Inferior parietal cortex (tissue), 1 donor: ENCODE results near the gene RPL13A.

Experiments used
- DNase-seq: peaks from one replicate; pipeline ENCODE4 v3.0.0-alpha.2; 2016; ENCODE audit errors: extremely low spot score

The RPL13A gene

DNA sequence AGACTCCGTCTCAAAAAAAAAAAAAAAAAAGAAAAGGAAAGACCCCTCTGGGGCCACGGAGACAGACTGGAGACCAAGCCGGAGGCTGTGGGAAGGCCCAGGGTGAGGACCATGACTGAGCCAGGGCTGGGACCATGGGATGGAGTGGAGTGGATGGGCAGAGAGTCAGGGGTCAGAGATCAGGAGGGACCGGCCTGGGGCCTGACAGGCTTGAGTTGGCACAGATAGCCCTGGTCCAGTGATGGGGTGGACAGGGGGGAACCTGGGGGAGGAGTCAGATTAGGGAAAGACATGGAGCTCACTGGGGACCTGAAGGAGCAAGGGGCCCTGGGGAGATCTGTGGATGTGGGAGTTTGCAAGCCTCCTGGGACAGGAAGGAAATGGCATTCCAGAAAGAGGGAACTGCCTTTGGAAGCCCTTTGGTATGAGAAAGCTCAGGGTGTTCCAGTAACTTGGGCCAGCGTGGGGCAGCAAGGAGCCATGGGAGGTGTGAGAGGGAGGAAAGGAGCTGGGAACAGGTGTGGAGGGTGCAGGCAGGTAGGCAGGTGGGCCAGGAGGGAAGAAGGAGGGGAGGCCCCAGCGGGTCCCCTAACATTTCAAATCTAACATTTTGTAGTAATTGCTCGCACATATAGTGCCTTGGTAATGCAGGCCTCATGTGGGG lies 6.3 kb upstream of the RPL13A start:
- no peak for DNase-seq

DNA sequence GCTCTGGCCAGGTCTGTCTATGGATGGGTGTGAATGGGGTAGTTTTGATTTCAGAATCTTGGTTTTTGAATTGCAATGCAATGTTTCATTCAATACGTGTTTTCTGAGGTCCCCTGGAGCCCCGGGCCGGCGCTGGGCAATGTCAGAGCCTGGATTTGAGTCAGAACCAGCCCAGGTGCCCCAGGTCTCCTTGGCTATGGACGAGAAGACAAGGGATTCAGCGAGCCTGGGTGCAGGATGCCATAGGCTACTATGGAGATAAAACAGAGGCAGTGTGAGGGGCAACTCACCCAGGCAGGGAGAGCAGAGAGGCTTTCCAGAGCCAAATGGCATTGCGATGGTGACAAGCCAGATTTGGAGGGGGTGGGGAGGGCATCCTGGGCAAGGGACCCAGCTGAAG lies 1.2 kb upstream of the RPL13A start:
- DNase-seq: no peak

DNA sequence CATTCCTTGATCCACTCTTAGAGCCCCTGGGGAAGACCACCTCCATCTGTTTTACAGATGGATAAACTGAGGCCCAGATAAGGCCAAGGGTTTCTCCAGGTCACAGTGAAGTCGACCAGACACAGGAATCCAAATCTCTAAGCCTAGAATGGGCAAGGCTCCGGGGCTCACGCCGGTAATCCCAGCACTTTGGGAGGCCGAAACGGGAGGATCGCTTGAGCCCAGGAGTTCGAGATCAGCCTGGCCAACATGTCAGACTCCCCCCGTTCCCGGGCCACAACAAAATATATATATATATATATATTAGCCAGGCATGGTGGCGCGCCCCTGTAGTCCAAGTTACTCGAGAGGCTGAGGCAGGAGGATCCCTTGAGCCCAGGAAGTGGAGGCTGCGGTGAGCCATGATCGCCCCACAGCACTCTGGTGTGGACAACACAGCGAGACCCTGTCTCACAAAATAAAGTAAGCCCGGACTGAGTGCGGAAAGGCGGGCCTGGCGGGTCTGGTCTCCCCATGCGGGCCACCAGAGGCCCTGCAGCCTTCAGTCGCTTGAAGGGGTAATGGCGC lies 615 bp upstream of the RPL13A start:
- DNase-seq: no peak

DNA sequence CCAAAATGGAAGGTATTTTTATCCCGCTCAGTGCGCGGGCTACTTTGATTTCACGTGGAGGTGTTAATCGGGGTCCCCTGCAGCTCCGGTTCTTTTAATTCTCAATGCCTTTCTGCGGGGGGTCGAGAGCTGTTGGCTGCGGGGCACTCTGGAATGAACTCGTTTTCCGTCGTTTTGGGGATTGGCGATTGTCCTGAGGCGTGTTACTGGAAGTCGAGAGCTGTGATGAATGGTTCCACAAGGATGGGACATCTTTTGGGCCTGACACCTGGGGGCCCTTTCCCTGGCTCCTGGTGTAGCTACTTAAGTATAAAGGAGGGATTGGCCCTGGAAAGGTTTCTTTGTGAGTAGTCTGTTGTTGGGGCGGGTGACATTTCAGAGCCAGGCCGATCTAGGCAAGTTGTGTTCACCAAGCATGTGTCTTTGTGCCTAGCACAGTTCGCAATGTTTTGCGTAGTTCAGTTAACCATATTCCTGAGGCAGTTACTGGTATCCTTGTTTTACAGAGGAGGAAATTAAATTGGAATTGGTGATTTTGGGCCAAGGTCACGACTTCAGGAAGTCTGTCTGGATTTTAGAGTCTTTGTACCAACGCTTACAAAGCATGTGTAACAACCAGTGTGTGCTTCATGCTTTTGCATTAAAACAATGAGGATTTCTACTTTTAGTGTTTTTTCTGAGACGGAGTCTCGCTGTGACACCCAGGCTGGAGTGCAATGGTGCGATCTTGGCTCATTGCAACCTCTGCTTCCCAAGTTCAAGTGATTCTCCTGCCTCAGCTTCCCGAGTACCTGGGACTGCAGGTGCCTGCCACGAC lies 846 bp downstream of the RPL13A start:
- DNase-seq: no peak

DNA sequence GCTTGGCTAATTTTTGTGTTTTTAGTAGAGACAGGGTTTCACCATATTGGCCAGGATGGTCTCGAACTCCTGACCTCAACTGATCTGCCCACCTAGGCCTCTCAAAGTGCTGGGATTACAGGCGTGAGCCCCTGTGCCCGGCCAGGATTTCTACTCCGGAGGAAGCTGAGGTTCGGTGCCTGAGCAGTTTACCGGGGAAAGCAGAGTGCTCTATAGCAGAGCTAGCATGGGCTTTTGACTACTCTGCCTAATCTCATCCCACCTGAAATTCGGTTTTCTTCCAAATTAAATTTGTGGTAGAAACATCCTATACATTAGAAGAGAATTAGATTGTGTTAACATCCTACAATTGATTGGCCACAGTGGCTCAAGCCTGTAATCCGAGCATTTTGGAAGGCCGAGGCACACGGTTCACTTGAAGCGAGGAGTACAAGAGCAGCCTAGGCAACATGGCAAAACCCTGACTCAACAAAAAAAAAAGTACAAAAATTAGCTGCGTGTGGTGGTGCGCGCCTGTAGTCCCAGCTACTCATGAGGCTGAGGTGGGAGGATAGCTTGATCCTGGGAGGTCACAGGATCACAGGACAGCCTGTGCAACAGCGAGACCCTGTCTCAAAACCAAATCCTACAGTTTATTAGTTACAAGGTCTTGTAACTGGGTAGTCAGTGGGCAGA lies 1.6 kb downstream of the RPL13A start:
- no peak for DNase-seq

DNA sequence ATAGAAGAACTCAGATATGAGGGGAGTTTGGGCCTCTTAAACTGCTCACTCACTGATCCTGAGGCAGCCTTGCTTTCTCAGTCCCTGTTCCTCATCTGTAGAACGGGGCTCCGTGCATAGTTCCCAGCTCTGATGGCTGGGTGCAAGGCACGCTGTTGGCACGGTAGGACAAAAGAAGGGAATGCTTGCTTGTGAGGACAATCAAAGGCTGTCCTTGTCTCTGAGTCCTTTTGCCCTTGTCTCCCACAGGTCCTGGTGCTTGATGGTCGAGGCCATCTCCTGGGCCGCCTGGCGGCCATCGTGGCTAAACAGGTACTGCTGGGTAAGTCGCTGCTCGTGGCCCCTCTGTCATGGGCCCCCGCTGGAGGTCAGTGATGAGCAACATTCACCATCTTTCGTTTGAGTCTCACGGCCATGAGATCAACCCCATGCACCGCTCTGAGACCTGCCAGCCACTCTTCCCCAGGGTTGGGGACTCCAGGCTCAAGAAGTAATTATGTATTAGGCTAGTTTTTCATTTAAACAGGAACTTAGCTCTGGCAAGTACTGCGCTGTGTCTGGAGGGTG lies 2.3 kb downstream of the RPL13A start:
- DNase-seq: no peak

DNA sequence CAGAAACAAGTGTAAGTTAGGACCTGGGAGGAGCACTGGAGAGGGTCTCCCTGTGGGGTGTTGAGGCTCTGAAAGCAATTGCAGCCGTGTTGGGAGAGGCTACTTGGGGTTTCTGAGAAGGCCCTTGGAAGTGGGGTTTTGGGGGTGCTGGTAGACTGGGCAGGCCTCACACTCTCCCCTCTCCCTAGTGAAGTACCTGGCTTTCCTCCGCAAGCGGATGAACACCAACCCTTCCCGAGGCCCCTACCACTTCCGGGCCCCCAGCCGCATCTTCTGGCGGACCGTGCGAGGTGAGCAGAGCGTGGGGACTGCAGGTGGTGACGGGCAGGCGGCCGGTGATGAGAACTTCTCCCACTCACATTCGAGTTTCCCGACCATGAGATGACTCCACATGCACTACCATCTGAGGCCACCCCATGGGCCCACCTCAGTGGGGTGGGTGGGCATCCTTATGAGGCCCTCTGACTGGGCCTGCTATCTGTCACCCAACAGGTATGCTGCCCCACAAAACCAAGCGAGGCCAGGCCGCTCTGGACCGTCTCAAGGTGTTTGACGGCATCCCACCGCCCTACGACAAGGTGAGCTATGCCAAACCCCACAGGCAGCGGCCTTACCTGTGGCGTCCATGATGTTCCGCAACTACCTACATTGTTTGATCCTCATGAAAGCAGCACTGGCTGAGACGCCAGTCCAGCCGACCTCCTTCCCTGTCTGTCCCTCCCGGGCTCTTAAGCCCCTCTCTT lies 3.0 kb downstream of the RPL13A start:
- DNase-seq: no peak

DNA sequence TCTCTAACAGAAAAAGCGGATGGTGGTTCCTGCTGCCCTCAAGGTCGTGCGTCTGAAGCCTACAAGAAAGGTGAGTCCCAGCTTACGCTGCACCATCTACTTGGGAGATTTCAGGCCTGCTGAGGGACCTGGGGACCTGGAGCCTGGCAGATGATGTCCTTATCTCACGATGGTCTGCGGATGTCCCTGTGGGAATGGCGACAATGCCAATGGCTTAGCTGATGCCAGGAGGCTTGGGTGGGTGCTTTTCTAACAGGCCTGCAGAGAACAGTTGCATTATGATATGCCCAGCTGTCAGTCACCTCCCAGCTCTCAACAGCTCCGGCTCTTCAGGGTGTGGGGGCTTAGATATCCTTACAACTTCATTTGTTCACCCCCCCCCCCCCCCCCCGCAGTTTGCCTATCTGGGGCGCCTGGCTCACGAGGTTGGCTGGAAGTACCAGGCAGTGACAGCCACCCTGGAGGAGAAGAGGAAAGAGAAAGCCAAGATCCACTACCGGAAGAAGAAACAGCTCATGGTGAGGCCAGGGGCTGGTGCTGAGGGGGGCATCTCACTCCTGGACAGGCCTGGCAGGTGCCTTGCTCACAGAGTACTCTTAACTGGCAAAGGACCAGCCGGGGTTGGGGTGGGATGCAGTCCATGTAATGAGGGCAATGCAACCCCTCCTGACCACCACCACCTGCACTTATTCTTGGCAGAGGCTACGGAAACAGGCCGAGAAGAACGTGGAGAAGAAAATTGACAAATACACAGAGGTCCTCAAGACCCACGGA lies 3.8 kb downstream of the RPL13A start:
- no peak for DNase-seq

DNA sequence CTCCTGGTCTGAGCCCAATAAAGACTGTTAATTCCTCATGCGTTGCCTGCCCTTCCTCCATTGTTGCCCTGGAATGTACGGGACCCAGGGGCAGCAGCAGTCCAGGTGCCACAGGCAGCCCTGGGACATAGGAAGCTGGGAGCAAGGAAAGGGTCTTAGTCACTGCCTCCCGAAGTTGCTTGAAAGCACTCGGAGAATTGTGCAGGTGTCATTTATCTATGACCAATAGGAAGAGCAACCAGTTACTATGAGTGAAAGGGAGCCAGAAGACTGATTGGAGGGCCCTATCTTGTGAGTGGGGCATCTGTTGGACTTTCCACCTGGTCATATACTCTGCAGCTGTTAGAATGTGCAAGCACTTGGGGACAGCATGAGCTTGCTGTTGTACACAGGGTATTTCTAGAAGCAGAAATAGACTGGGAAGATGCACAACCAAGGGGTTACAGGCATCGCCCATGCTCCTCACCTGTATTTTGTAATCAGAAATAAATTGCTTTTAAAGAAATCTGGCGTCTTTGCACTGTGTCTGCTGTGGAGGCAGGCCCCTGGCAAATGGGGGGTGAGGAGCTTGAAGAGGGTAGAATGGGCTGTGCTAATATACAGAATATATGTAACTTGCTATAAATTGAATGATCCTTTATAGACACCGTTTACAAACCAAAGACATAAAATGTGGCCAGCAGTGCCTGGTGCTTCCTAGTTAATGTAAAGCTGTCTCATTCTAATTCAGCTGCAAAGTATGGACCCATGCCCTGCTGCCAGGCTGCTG lies 4.6 kb downstream of the RPL13A start:
- DNase-seq: no peak

DNA sequence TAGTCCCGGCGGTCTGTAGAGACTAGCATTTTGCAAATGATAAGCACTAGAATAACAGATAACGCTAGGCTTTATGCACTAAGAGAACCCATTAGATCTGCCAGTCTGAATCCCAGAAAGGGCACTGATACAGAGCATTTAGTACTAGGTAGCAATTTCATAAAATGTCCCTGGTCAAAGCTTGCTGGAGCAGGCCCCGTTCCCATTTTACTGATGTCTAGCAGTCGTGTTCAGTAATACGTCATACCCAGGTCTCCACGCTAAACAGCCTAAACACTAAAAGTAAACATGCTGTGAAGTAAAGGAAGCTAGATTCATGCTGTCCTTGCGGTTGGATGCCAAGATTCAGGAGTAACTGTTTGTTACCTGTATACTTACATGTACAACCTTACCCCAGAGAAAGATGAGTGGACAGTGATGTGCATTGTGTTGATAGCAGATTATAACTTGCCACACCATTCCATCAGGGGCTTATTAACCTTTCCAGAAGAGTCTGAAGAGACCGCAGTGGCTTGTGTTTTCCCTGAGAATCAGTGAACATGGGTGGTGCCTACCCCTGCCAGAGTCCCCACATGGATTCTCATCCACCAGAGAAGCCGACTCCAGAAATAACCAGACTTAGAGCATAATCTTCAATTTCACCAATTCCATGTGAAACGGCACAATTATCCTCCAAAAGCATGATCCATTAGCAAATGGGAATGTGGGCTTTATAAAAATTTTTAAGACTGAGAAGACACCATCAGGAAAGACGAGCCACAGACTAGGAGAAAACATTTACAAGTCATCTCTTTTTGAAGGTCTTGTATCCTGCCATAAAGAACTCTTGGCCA lies 5.4 kb downstream of the RPL13A start:
- no peak for DNase-seq

DNA sequence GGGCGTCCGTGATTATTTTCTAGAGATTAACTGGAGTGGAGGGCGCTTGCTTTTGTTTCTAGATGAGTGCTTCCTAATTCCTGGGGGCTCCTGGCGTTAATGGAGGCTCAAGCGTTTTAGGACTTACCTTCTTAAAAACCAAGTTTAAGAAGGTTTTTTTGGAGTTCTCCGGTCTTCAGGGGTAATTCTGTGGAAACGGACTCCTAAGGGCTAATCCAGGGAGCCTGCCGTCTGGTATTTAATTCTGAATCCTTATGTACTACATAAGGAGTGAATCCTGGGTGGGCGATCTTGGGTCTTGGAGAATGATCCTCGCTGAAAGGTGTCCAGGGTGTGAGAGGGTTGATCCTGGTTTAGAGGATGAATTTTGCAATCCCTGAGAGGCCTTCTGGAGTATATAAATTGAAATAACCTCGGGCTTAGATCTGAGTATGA lies 9.2 kb downstream of the RPL13A start:
- no peak for DNase-seq

DNA sequence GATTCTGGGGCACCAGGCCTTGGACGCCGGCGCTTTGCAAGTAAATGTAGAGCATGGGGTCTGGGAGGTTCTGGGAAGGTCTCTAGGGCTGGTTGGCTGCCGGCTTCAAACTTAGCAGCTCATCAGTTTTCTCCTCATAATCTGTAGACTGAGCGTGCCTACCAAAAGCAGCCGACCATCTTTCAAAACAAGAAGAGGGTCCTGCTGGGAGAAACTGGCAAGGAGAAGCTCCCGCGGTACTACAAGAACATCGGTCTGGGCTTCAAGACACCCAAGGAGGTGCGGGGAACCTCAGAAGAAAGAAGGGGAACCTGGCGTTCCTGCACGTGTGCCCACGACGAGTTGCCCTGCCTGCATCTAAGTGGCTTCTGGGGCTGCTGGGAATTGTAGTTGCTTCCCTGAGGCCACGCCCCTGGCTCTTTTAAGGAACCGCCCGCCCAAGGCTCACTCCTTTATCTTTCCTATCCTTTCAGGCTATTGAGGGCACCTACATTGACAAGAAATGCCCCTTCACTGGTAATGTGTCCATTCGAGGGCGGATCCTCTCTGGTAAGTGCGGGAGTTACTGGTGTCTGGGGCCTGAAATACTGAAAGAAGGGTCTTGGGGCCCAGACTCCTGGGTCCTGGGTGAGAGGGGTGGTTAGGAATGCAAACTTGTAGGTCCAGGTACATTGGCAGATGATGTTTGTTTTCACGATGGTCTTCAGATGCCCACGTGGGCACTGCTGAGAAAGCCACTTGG lies 9.8 kb downstream of the RPL13A start:
- DNase-seq: peak; percentile 19

DNA sequence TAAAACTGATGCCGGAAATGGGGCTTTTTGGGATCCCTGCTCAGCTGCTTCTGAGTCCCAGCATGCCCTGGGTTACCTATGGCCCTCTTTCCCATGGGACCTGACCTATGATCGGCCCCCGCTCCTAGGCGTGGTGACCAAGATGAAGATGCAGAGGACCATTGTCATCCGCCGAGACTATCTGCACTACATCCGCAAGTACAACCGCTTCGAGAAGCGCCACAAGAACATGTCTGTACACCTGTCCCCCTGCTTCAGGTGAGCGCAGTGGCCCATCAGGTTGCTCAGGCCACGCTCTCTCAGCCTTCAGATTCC lies 10.3 kb downstream of the RPL13A start:
- DNase-seq: no peak

DNA sequence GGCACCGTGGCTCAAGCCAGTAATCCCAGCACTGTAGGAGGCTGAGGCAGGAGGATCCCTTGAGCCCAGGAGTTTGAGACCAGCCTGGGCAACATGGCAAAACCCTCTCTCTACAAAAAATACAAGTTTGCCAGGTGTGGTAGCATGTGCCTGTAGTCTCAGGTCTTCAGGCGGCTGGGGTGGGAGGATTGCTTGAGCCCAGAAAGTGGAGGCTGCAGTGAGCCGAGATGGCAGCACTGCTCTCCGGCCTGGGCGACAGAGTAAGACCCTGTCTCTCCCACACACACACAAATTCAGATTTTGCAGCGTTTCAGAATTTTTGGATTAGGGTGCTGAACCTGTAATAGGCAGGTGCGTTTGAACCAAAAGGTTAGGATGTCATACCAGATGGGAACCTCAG lies 11.1 kb downstream of the RPL13A start:
- DNase-seq: no peak

DNA sequence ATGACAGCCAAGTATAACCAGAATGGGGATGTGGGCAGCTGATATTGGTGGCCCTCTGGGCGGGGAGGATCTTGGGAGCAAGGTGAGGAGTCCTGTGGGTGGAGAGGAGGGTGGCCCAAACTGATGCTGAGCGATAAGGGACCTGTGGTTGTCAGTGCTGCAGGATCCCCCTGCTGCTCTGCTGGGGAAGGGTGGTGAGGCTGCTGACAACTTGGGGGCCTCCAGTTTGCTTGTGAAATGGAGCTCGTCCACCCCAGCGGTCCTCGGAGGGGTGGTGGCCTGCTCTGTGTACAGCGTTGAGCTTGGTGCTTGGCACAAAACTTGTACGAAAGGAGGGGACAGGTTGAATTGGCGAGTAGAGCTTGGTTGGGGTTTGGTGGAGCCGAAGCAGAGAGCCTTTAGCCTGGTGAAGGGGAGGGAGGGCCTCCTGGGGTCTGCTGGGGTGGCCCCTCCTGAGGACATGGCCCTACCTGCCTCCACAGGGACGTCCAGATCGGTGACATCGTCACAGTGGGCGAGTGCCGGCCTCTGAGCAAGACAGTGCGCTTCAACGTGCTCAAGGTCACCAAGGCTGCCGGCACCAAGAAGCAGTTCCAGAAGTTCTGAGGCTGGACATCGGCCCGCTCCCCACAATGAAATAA lies 11.7 kb downstream of the RPL13A start:
- DNase-seq: no peak

DNA sequence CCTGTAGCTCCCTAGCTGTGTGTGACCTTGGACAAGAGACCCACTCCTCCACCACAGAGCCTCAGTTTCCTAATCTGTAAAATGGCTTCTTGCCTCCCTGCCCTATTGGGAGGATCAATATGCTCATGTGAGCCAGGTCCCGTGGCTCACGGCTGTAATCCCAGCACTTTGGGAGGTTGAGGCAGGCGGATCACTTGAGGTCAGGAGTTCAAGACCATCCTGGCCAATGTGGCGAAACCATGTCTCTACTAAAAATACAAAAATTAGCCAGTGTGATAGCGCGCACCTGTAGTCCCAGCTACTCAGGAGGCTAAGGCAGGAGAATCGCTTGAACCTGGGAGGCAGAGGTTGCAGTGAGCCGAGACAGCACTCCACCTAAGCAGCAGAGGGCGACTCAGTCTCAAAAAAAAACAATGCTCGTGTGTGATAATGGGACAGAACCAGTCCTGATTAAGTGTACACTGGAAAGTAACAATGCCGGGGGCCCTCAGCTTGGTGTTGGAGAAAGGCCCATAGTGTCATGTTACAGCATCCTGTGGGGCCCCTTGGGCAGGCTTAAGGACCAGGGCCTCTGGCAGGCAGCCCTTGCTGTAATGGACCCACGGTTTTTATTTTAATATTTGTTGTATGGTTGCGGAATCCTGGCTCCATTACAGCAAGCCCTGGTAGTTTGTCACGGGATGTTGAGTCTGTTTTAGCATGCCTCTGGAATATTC lies 15.6 kb downstream of the RPL13A start:
- peak; percentile 45 for DNase-seq

DNA sequence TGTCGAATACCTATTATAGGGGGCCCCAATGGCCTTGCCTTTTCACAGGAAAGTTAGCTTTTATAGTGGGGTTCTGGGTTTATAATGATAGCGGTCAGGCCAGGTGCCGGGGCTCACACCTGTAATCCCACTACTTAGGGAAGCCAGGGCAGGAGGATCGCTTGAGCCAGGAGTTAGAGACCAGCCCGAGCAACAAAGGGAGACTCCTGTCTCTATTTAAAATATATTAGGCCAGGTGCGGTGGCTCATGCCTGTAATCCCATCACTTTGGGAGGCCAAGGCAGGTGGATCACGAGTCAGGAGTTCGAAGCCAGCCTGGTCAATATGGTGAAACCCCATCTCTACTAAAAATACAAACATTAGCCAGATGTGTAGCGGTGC lies 16.2 kb downstream of the RPL13A start:
- no peak for DNase-seq
